PC-3 (cell line): ENCODE results near the gene PSTPIP2. TPM values are rescaled to one million over a fixed set of nuclear protein-coding genes. Genes with fewer than 3 reads are reported as not detected.
A peak's percentile ranks its signal among the peaks of the same experiment; 100 is the strongest.

ENCODE experiments used
- ATAC-seq: fragments of 200-7000 bp; cut with Tn5 transposase; 2 replicates; pipeline ENCODE4 v1.9.1; 2020; ENCODE audit warnings: mild to moderate bottlenecking, moderate library complexity
- BruUV-seq: library from RNA; stranded (reverse); fragments of 400-500 nt; replicated peaks from 2 replicates; lab custom pipeline; 2021; lab: Mats Ljungman, UMichigan
- CTCF ChIA-PET: fragments of 300-600 bp; sonication (Branson Sonifier 250); formaldehyde crosslinking; loops from one replicate; lab custom pipeline; 2022; ENCODE audit warnings: antibody characterized with exemption; lab: Charles Lee
- POLR2A ChIA-PET: fragments of 300-600 bp; sonication (Branson Sonifier 250); formaldehyde crosslinking; loops from one replicate; lab custom pipeline; 2022; ENCODE audit warnings: antibody characterized with exemption; ENCODE audit not compliant: unreplicated experiment; lab: Charles Lee
- DNase-seq: peaks from one replicate; pipeline ENCODE4 v3.0.0-alpha.2; 2015
- H2AFZ ChIP-seq: fragments of 300-600 bp; sonication (generic); 2 replicates; pipeline ENCODE4 v1.6.0; 2016; ENCODE audit warnings: antibody characterized with exemption, low read length
- H3F3A ChIP-seq: fragments of 300-600 bp; sonication (generic); one replicate; pipeline ENCODE4 v1.6.0; 2017; ENCODE audit warnings: antibody characterized with exemption, low read length, control low read depth, mild to moderate bottlenecking; ENCODE audit not compliant: unreplicated experiment
- H3K27ac ChIP-seq: fragments of 300-600 bp; sonication (generic); 2 replicates; pipeline ENCODE4 v1.5.1; 2016; ENCODE audit warnings: mild to moderate bottlenecking, low read length
- H3K27me3 ChIP-seq: fragments of 300-600 bp; sonication (generic); 2 replicates; pipeline ENCODE4 v1.6.1; 2016; ENCODE audit warnings: low read length, mixed read lengths
- H3K36me3 ChIP-seq: fragments of 300-600 bp; sonication (generic); 2 replicates; pipeline ENCODE4 v1.6.1; 2016; ENCODE audit warnings: low read depth, mixed run types, low read length, mixed read lengths
- H3K4me1 ChIP-seq: fragments of 300-600 bp; sonication (generic); 2 replicates; pipeline ENCODE4 v1.5.1; 2016; ENCODE audit warnings: low read length; ENCODE audit not compliant: insufficient read depth
- H3K4me2 ChIP-seq: fragments of 300-600 bp; sonication (generic); 2 replicates; pipeline ENCODE4 v1.6.0; 2016; ENCODE audit warnings: low read length
- H3K4me3 ChIP-seq: fragments of 300-600 bp; sonication (generic); 2 replicates; pipeline ENCODE4 v1.5.1; 2016; ENCODE audit warnings: mild to moderate bottlenecking, low read length, mixed read lengths
- H3K79me2 ChIP-seq: fragments of 300-600 bp; sonication (generic); 2 replicates; pipeline ENCODE4 v1.6.1; 2017; ENCODE audit warnings: low read length, mixed read lengths
- H3K9ac ChIP-seq: fragments of 300-600 bp; sonication (generic); 2 replicates; pipeline ENCODE4 v1.6.0; 2016; ENCODE audit warnings: mild to moderate bottlenecking, low read length
- H3K9me2 ChIP-seq: fragments of 300-600 bp; sonication (generic); replicated peaks from 2 replicates; pipeline ENCODE4 v1.6.1; 2016; ENCODE audit warnings: mixed run types, low read length, mixed read lengths
- H3K9me3 ChIP-seq: fragments of 300-600 bp; sonication (generic); 2 replicates; pipeline ENCODE4 v1.6.1; 2016; ENCODE audit warnings: low read length, mixed read lengths
- H4K20me1 ChIP-seq: fragments of 300-600 bp; sonication (generic); 2 replicates; pipeline ENCODE4 v1.6.1; 2016; ENCODE audit warnings: low read length, mixed read lengths
- CTCF ChIP-seq: fragments of 300-600 bp; sonication (generic); conservative IDR thresholded peaks from 2 replicates; pipeline ENCODE4 v1.5.1; 2017; ENCODE audit warnings: antibody characterized with exemption, low read depth, mild to moderate bottlenecking, low read length
- EZH2 ChIP-seq: fragments of 300-600 bp; sonication (generic); IDR thresholded peaks from one replicate; pipeline ENCODE4 v1.6.1; 2017; ENCODE audit warnings: antibody characterized with exemption, mild to moderate bottlenecking, low read length; ENCODE audit not compliant: unreplicated experiment
- EZH2phosphoT487 ChIP-seq: fragments of 300-600 bp; sonication (generic); IDR thresholded peaks from 2 replicates; pipeline ENCODE4 v1.6.1; 2018; ENCODE audit warnings: mild to moderate bottlenecking, antibody characterized with exemption, low read length, borderline replicate concordance
- intact Hi-C: fragments of 100-400 bp; cut with micrococcal nuclease; formaldehyde crosslinking; loops from 2 replicates; pipeline ENCODE4 v1.9.0; 2023
- total RNA-seq: library from RNA; depleted of rRNA; stranded (reverse); fragments of >200 nt; gene quantifications from 2 replicates; pipeline ENCODE4 v1.2.3, GENCODE V29; 2014

Gene PSTPIP2
- total RNA-seq, 1 experiment from 2014 or later = 0.11 TPM

- intact Hi-C loops = no loop called here
- H3K36me3 ChIP-seq = no peaks in the 10 kb centered on the region
- H4K20me1 ChIP-seq = 0 out of 2 replicates have a peak, but pooled peaks cover 3% of the 10 kb centered on the region
- H3K4me3 ChIP-seq = peak overlapping the region; percentile 95
- TF ChIP-seq EZH2phosphoT487 (no peak), EZH2 (no peak), CTCF (no peak)
- peak overlapping the region; percentile 96 for H2AFZ ChIP-seq
- ChIA-PET POLR2A (interaction anchor here (0.6 kb wide), 1 partner anchor 75 kb away, joined by 4 read pairs; no protein-coding TSS in a partner anchor), CTCF (no interaction called here)
- BruUV-seq = TSS peak; percentile 94
- no peaks in the 10 kb centered on the region for H3F3A ChIP-seq
- H3K27me3 ChIP-seq = no peaks in the 10 kb centered on the region
- H3K4me2 ChIP-seq = peak overlapping the region; percentile 71
- peaks cover 43% of the 10 kb centered on the region for H3K79me2 ChIP-seq
- no peak for DNase-seq
- H3K9me3 ChIP-seq = no peaks in the 10 kb centered on the region
- H3K4me1 ChIP-seq = peaks cover 6% of the 10 kb centered on the region; the same call in 1 of the 2 replicates
- peak overlapping the region; percentile 64 for H3K27ac ChIP-seq
- ATAC-seq = no peak
- no peaks in the 10 kb centered on the region for H3K9me2 ChIP-seq
- H3K9ac ChIP-seq = peak overlapping the region; percentile 94
Measured at GRCh38 chr18:46098616-46098933, 26.5 kb upstream of the PSTPIP2 start.

GRCh38 chr18:46097801-46098615 lies 25.9 kb upstream of the PSTPIP2 start, which contains the start of gene ATP5F1A:
Gene ATP5F1A, minus strand, starts transcription at chr18:46098296. Its CDS starts 65 bp downstream, at chr18:46098231.
- H3K27ac ChIP-seq = peak within 1 kb of the TSS; percentile 64
- peaks cover 6% of the 10 kb centered on the region; the same call in 1 of the 2 replicates for H3K4me1 ChIP-seq
- H3K36me3 ChIP-seq = no peaks in the 10 kb centered on the region
- peak within 1 kb of the TSS; percentile 95 for H3K4me3 ChIP-seq
- H3K79me2 ChIP-seq = peaks cover 49% of the 10 kb centered on the region
- H3K9me2 ChIP-seq = no peaks in the 10 kb centered on the region
- BruUV-seq = no TSS peak
- 0 out of 2 replicates have a peak, but pooled peaks cover 3% of the 10 kb centered on the region for H4K20me1 ChIP-seq
- ATAC-seq (peak; percentile 93), DNase-seq (peak; percentile 52)
- TF ChIP-seq EZH2 = no peak
- TF ChIP-seq CTCF = no peak
- no peak for TF ChIP-seq EZH2phosphoT487
- intact Hi-C loops = no loop called here
- peak within 1 kb of the TSS; percentile 85 for H3K4me2 ChIP-seq
- no peaks in the 10 kb centered on the region for H3K9me3 ChIP-seq
- no peaks in the 10 kb centered on the region for H3F3A ChIP-seq
- H3K9ac ChIP-seq = peak within 1 kb of the TSS; percentile 94
- ChIA-PET CTCF (no interaction called here), POLR2A (interaction anchor here (0.6 kb wide), 2 partner anchors 75 to 1052 kb away, joined by 3 to 4 read pairs; no protein-coding TSS in a partner anchor)
- H3K27me3 ChIP-seq = no peaks in the 10 kb centered on the region
- H2AFZ ChIP-seq = peak within 1 kb of the TSS; percentile 96
